Loucy (cell line): Measurements from ENCODE around the gene FRAS1.

Experiments
- H2AFZ ChIP-seq: fragments of 200-600 bp; sonication (generic); 2 replicates; pipeline ENCODE4 v1.6.0; 2016; ENCODE audit warnings: antibody characterized with exemption, mild to moderate bottlenecking, low read length, moderate library complexity
- H3F3A ChIP-seq: fragments of 200-600 bp; 2 replicates; pipeline ENCODE4 v1.6.0; 2016; ENCODE audit warnings: antibody characterized with exemption, low read depth, mild to moderate bottlenecking
- H3K27me3 ChIP-seq: fragments of 200-600 bp; sonication (generic); 2 replicates; pipeline ENCODE4 v1.6.1; 2014; ENCODE audit warnings: low read length, mild to moderate bottlenecking; ENCODE audit not compliant: insufficient read depth, poor library complexity, severe bottlenecking
- H3K36me3 ChIP-seq: fragments of 200-600 bp; sonication (generic); 2 replicates; pipeline ENCODE4 v1.6.1; 2016; ENCODE audit warnings: low read length; ENCODE audit not compliant: insufficient read depth
- H3K4me1 ChIP-seq: fragments of 200-600 bp; sonication (generic); 2 replicates; pipeline ENCODE4 v1.5.1; 2014; ENCODE audit warnings: low read length, mild to moderate bottlenecking; ENCODE audit not compliant: insufficient read depth, poor library complexity, severe bottlenecking
- H3K4me2 ChIP-seq: fragments of 200-600 bp; sonication (generic); 2 replicates; pipeline ENCODE4 v1.6.0; 2014; ENCODE audit warnings: antibody characterized with exemption, low read length, low read depth, mild to moderate bottlenecking; ENCODE audit not compliant: poor library complexity, severe bottlenecking
- H3K4me3 ChIP-seq: fragments of 200-600 bp; sonication (generic); 2 replicates; pipeline ENCODE4 v1.5.1; 2014; ENCODE audit warnings: low read length, mild to moderate bottlenecking, mixed read lengths; ENCODE audit not compliant: poor library complexity, severe bottlenecking
- H3K79me2 ChIP-seq: fragments of 200-600 bp; sonication (generic); 2 replicates; pipeline ENCODE4 v1.6.1; 2014; ENCODE audit warnings: low read length; ENCODE audit not compliant: insufficient read depth
- H3K9ac ChIP-seq: fragments of 200-600 bp; sonication (generic); 2 replicates; pipeline ENCODE4 v1.6.0; 2014; ENCODE audit warnings: mild to moderate bottlenecking, low read depth, low read length, moderate library complexity; ENCODE audit not compliant: poor library complexity, severe bottlenecking
- H3K9me2 ChIP-seq: fragments of 200-600 bp; sonication (generic); replicated peaks from 2 replicates; pipeline ENCODE4 v1.6.1; 2016; ENCODE audit warnings: low read depth, low read length, mixed read lengths
- H3K9me3 ChIP-seq: fragments of 200-600 bp; sonication (generic); 2 replicates; pipeline ENCODE4 v1.6.1; 2014; ENCODE audit warnings: mild to moderate bottlenecking, antibody characterized with exemption, low read length, low read depth; ENCODE audit not compliant: insufficient read depth
- H4K20me1 ChIP-seq: fragments of 200-600 bp; sonication (generic); 2 replicates; pipeline ENCODE4 v1.6.0; 2014; ENCODE audit warnings: antibody characterized with exemption, low read length, mild to moderate bottlenecking; ENCODE audit not compliant: insufficient read depth, poor library complexity, severe bottlenecking
- EZH2phosphoT487 ChIP-seq: fragments of 200-600 bp; IDR thresholded peaks from 2 replicates; pipeline ENCODE4 v1.6.1; 2018; ENCODE audit warnings: antibody characterized with exemption, mild to moderate bottlenecking, moderate library complexity, borderline replicate concordance
- TF ChIP-seq, protein P1 (sequence below): fragments of 200-600 bp; sonication (generic); conservative IDR thresholded peaks from 2 replicates; pipeline ENCODE4 v1.5.1; 2014; ENCODE audit warnings: mild to moderate bottlenecking, antibody characterized with exemption, low read length

The FRAS1 gene

DNA sequence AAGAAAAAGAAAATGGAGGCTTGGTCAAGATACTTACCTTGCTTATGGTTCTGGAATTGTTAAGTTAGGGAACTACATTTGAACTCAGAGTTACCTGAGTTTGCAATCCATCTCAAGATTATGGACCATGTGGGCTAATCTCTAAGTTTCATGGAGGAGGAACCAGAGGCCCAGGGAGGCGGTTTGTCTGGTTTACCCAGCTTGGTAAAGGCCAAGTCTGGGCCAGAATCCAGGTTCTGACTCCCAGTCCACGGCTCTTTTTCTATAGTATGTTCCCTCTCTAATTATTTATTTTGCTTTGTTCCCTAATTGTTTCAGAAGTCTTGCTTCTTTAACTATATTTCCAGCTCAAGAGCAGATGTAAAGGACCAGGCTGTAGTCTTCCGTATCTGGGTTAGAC lies 168.1 kb downstream of the FRAS1 start:
- Histone ChIP-seq H3K9ac (no peak overlapping the region), H3K4me1 (peaks cover 20% of the 10 kb centered on the region), H3K4me3 (no peak overlapping the region), H3K4me2 (no peak overlapping the region), H3K36me3 (no peaks in the 10 kb centered on the region; the same call in 1 of the 2 replicates), H3K9me3 (0 out of 2 replicates have a peak, but pooled peaks cover 4% of the 10 kb centered on the region), H2AFZ (no peak overlapping the region), H3K27me3 (no peaks in the 10 kb centered on the region), H4K20me1 (no peaks in the 10 kb centered on the region), H3F3A (no peaks in the 10 kb centered on the region), H3K9me2 (no peaks in the 10 kb centered on the region), H3K79me2 (no peaks in the 10 kb centered on the region)
- TF ChIP-seq, protein P1, sequence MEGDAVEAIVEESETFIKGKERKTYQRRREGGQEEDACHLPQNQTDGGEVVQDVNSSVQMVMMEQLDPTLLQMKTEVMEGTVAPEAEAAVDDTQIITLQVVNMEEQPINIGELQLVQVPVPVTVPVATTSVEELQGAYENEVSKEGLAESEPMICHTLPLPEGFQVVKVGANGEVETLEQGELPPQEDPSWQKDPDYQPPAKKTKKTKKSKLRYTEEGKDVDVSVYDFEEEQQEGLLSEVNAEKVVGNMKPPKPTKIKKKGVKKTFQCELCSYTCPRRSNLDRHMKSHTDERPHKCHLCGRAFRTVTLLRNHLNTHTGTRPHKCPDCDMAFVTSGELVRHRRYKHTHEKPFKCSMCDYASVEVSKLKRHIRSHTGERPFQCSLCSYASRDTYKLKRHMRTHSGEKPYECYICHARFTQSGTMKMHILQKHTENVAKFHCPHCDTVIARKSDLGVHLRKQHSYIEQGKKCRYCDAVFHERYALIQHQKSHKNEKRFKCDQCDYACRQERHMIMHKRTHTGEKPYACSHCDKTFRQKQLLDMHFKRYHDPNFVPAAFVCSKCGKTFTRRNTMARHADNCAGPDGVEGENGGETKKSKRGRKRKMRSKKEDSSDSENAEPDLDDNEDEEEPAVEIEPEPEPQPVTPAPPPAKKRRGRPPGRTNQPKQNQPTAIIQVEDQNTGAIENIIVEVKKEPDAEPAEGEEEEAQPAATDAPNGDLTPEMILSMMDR = no peak
- TF ChIP-seq EZH2phosphoT487 = no peak

DNA sequence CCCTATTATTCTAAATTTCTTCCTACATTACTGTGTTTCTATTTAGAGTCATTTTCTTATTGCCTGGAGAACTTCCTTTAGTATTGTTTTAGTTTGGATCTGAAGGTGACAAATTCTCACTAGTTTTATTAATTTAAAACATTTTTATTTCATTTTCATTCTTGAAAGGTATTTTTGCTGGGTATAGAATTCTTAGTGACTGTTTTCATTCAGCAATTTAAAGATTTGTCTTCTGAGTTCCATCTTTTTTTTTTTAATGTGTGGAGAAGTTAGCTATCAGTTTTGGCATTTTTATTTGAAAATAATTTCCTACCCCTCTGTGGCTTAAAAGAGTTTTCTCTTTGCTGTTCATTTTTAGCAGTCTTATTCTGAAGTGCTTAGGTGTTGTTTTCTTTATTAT lies 169.2 kb downstream of the FRAS1 start:
- Histone ChIP-seq H3K36me3 (no peaks in the 10 kb centered on the region; the same call in 1 of the 2 replicates), H3K9ac (no peak overlapping the region), H3K9me3 (0 out of 2 replicates have a peak, but pooled peaks cover 4% of the 10 kb centered on the region), H3K4me3 (no peak overlapping the region), H3K27me3 (no peaks in the 10 kb centered on the region), H3F3A (no peaks in the 10 kb centered on the region), H3K79me2 (no peaks in the 10 kb centered on the region), H3K9me2 (no peaks in the 10 kb centered on the region), H3K4me2 (no peak overlapping the region), H4K20me1 (no peaks in the 10 kb centered on the region), H3K4me1 (peaks cover 20% of the 10 kb centered on the region), H2AFZ (no peak overlapping the region)
- TF ChIP-seq EZH2phosphoT487 = no peak
- TF ChIP-seq, protein P1 = no peak

DNA sequence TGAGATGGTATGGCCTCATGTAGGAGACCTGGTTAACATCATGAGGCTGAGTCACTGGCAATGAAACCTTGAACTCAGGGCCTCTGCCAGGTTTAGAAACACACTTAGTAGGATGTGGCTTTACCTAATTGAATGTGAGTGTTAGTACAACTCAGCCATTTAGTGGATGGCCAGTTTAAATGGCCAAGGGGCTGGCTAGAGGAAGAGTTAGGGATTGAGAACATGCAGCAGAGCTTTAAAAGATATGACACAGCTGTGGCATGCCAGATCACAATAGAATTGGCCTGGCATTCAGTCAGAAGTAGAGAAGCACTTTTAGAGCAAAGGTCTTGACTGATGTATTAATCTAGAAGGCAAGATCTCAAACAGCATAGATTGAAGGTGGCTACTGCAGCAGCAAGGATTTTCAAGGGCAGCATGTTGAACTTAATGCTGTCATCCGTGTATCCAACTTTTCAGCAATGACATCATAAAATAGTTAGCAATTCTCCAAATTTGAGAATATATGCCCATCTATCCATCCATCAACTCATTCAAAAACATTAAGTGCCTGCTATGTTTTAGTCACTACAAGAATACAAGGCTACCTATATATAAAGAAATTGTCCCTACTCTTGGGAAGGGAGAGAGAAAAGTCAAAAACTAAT lies 170.4 kb downstream of the FRAS1 start:
- H4K20me1 ChIP-seq = no peaks in the 10 kb centered on the region
- 0 out of 2 replicates have a peak, but pooled peaks cover 4% of the 10 kb centered on the region for H3K9me3 ChIP-seq
- H3K9me2 ChIP-seq = no peaks in the 10 kb centered on the region
- no peak overlapping the region for H2AFZ ChIP-seq
- TF ChIP-seq EZH2phosphoT487 = no peak
- TF ChIP-seq, protein P1 = no peak
- H3K4me1 ChIP-seq = peaks cover 13% of the 10 kb centered on the region
- H3K4me2 ChIP-seq = no peak overlapping the region
- no peaks in the 10 kb centered on the region for H3K79me2 ChIP-seq
- H3K36me3 ChIP-seq = no peaks in the 10 kb centered on the region; the same call in 1 of the 2 replicates
- H3F3A ChIP-seq = no peaks in the 10 kb centered on the region
- H3K27me3 ChIP-seq = no peaks in the 10 kb centered on the region
- H3K4me3 ChIP-seq = no peak overlapping the region
- no peak overlapping the region for H3K9ac ChIP-seq
